Measurements from ENCODE around the gene SLC6A11. TPM values are rescaled to one million over a fixed set of nuclear protein-coding genes. Genes with fewer than 3 reads are reported as not detected.

SLC6A11 gene
- total RNA-seq, 2 experiments from 2014 or later, result not detected

- CTCF ChIA-PET, result no interaction called here
These were observed 17.2 kb upstream of the SLC6A11 start for GRCh38 chr3:10798600-10799367.

GRCh38 chr3:10804183-10804648 lies 11.8 kb upstream of the SLC6A11 start:
- Histone ChIP-seq H3K4me3 (ENCODE audit: low read length) (no peak overlapping the region), H3K4me1 (ENCODE audit: insufficient read depth, low read length) (no peaks in the 10 kb centered on the region), H3K27ac (ENCODE audit: low read depth in 1 of 2, low read length in 2 of 2) (no peak overlapping the region), H3K9me3 (ENCODE audit: control insufficient read depth in 1 of 2, insufficient read depth in 1 of 2, low read length in 2 of 2) (no peaks in the 10 kb centered on the region), H3K27me3 (ENCODE audit: control insufficient read depth in 1 of 2, insufficient read depth in 2 of 2, low read length in 2 of 2) (peaks cover 2% of the 10 kb centered on the region in 2 experiments), H3K36me3 (ENCODE audit: insufficient read depth, low read length) (no peaks in the 10 kb centered on the region)
- Mint-ChIP-seq H3K4me3 (no peak overlapping the region), H3K27me3 (peaks cover 48% of the 10 kb centered on the region), H3K4me1 (ENCODE audit: low read depth) (no peaks in the 10 kb centered on the region), H3K9me3 (no peaks in the 10 kb centered on the region), H3K27ac (no peak overlapping the region), H3K36me3 (ENCODE audit: low read depth) (no peaks in the 10 kb centered on the region)
- ATAC-seq (ENCODE audit: poor library complexity) (no peak), DNase-seq (no peak)
- intact Hi-C loops (cut with DNase I, micrococcal nuclease), result no loop called here
- POLR2A ChIA-PET, result no interaction called here
- TF ChIP-seq CTCF (IDR thresholded peaks at IDR 0.05), result no peak
- CTCF ChIA-PET, result no interaction called here

More at GRCh38 chr3:10798600-10799367, 17.2 kb upstream of the SLC6A11 start:
- Histone ChIP-seq H3K27ac (ENCODE audit: low read depth in 1 of 2, low read length in 2 of 2) (no peak overlapping the region), H3K4me3 (ENCODE audit: low read length) (no peak overlapping the region), H3K36me3 (ENCODE audit: insufficient read depth, low read length) (no peaks in the 10 kb centered on the region), H3K4me1 (ENCODE audit: insufficient read depth, low read length) (no peaks in the 10 kb centered on the region), H3K27me3 (ENCODE audit: control insufficient read depth in 1 of 2, insufficient read depth in 2 of 2, low read length in 2 of 2) (peaks cover 0 to 31% of the 10 kb centered on the region in 2 experiments), H3K9me3 (ENCODE audit: control insufficient read depth in 1 of 2, insufficient read depth in 1 of 2, low read length in 2 of 2) (no peaks in the 10 kb centered on the region)
- POLR2A ChIA-PET, result interaction anchor here (0.6 kb wide), 1 partner anchor 19 kb away, joined by 3 read pairs; no protein-coding TSS in a partner anchor
- no peaks in the 10 kb centered on the region for H3K9me3 Mint-ChIP-seq
- peaks cover 48% of the 10 kb centered on the region for H3K27me3 Mint-ChIP-seq
- H3K4me3 Mint-ChIP-seq, result no peak overlapping the region
- no peak for TF ChIP-seq CTCF (IDR thresholded peaks at IDR 0.05)
- ATAC-seq (ENCODE audit: poor library complexity) (no peak), DNase-seq (no peak)
- intact Hi-C loops (cut with DNase I, micrococcal nuclease), result no loop called here
- H3K4me1 Mint-ChIP-seq (ENCODE audit: low read depth), result no peaks in the 10 kb centered on the region
- H3K36me3 Mint-ChIP-seq (ENCODE audit: low read depth), result no peaks in the 10 kb centered on the region
- no peak overlapping the region for H3K27ac Mint-ChIP-seq

- ATAC-seq (ENCODE audit: poor library complexity) (no peak), DNase-seq (no peak)
- Histone ChIP-seq H3K4me1 (ENCODE audit: insufficient read depth, low read length) (no peaks in the 10 kb centered on the region), H3K27ac (ENCODE audit: low read depth in 1 of 2, low read length in 2 of 2) (no peak overlapping the region), H3K36me3 (ENCODE audit: insufficient read depth, low read length) (no peaks in the 10 kb centered on the region), H3K27me3 (ENCODE audit: control insufficient read depth in 1 of 2, insufficient read depth in 2 of 2, low read length in 2 of 2) (peaks cover 3 to 9% of the 10 kb centered on the region in 2 experiments), H3K4me3 (ENCODE audit: low read length) (no peak overlapping the region), H3K9me3 (ENCODE audit: control insufficient read depth in 1 of 2, insufficient read depth in 1 of 2, low read length in 2 of 2) (no peaks in the 10 kb centered on the region)
- Mint-ChIP-seq H3K27me3 (peaks cover 61% of the 10 kb centered on the region), H3K9me3 (no peaks in the 10 kb centered on the region), H3K4me3 (no peak overlapping the region), H3K4me1 (ENCODE audit: low read depth) (no peaks in the 10 kb centered on the region), H3K36me3 (ENCODE audit: low read depth) (no peaks in the 10 kb centered on the region), H3K27ac (no peak overlapping the region)
- POLR2A ChIA-PET, result no interaction called here
- CTCF ChIA-PET, result no interaction called here
- intact Hi-C loops (cut with DNase I, micrococcal nuclease), result no loop called here
- no peak for TF ChIP-seq CTCF (IDR thresholded peaks at IDR 0.05)
These were observed 10.0 kb upstream of the SLC6A11 start for GRCh38 chr3:10806006-10806405.

Measured in CD4-positive, alpha-beta T cell (primary cell).